Measurements from ENCODE around the gene CLOCK.

Gene CLOCK

GRCh38 chr4:55468724-55469123 is 78.0 kb downstream of the CLOCK start:
- TF ChIP-seq SIN3A (IDR thresholded peaks at IDR 0.05; ENCODE audit: borderline replicate concordance, insufficient read depth, low read length) = no peak
- no peak for TF ChIP-seq REST (IDR thresholded peaks at IDR 0.05; ENCODE audit: insufficient read depth in 1 of 2, low read depth in 2 of 2, low read length in 2 of 2)
- no peak for TF ChIP-seq POLR2AphosphoS5 (IDR thresholded peaks at IDR 0.05; ENCODE audit: low read depth, low read length)
- TF ChIP-seq FOXP2 (optimal IDR thresholded peaks at IDR 0.05; ENCODE audit: borderline replicate concordance, extremely low read depth, extremely low read length, insufficient read depth) = no peak
- TF ChIP-seq TAF1 (IDR thresholded peaks at IDR 0.05; ENCODE audit: borderline replicate concordance, insufficient read depth, low read length) = no peak

DNA sequence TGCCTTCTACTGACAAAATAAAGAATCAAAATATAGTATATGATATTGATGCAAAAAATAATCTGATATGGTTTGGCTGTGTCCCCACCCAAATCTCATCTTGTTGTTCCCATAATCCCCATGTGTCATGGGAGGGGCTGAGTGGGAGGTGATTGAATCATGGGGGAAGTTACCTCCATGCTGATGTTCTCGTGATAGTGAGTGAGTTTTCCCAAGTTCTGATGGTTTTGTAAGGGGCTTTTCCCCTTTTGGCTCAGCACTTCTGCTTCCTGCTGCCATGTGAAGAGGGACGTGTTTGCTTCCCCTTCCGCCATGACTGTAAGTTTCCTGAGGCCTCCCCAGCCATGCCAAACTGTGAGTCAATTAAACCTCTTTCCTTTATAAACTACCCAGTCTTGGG is 80.7 kb downstream of the CLOCK start:
- TF ChIP-seq SIN3A (IDR thresholded peaks at IDR 0.05; ENCODE audit: borderline replicate concordance, insufficient read depth, low read length) (no peak), REST (IDR thresholded peaks at IDR 0.05; ENCODE audit: insufficient read depth in 1 of 2, low read depth in 2 of 2, low read length in 2 of 2) (no peak), TAF1 (IDR thresholded peaks at IDR 0.05; ENCODE audit: borderline replicate concordance, insufficient read depth, low read length) (no peak), POLR2AphosphoS5 (IDR thresholded peaks at IDR 0.05; ENCODE audit: low read depth, low read length) (no peak), FOXP2 (optimal IDR thresholded peaks at IDR 0.05; ENCODE audit: borderline replicate concordance, extremely low read depth, extremely low read length, insufficient read depth) (no peak)

DNA sequence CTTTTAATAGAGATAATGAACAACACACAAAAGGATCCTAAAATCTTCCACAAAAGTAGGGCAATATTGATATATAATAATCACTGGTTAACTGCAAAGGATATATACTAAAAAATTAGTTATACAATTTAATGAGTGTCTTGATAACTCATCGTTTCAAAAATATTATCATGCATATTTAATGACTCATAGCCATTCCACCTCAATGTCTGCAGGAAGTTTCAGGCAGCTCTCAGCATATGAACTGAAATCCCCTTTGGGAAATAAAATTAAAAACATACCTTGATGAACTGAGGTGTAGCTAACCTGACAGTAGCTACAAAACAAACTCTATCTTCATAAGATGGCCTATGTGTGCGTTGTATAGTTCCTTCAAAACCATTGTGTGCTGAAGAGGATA is 88.1 kb downstream of the CLOCK start:
- TF ChIP-seq SIN3A (IDR thresholded peaks at IDR 0.05; ENCODE audit: borderline replicate concordance, insufficient read depth, low read length) (no peak), FOXP2 (optimal IDR thresholded peaks at IDR 0.05; ENCODE audit: borderline replicate concordance, extremely low read depth, extremely low read length, insufficient read depth) (no peak), POLR2AphosphoS5 (IDR thresholded peaks at IDR 0.05; ENCODE audit: low read depth, low read length) (no peak), TAF1 (IDR thresholded peaks at IDR 0.05; ENCODE audit: borderline replicate concordance, insufficient read depth, low read length) (no peak), REST (IDR thresholded peaks at IDR 0.05; ENCODE audit: insufficient read depth in 1 of 2, low read depth in 2 of 2, low read length in 2 of 2) (no peak)

GRCh38 chr4:55458164-55458563 is 88.5 kb downstream of the CLOCK start:
- TF ChIP-seq TAF1 (IDR thresholded peaks at IDR 0.05; ENCODE audit: borderline replicate concordance, insufficient read depth, low read length) (no peak), SIN3A (IDR thresholded peaks at IDR 0.05; ENCODE audit: borderline replicate concordance, insufficient read depth, low read length) (no peak), REST (IDR thresholded peaks at IDR 0.05; ENCODE audit: insufficient read depth in 1 of 2, low read depth in 2 of 2, low read length in 2 of 2) (no peak), POLR2AphosphoS5 (IDR thresholded peaks at IDR 0.05; ENCODE audit: low read depth, low read length) (no peak), FOXP2 (optimal IDR thresholded peaks at IDR 0.05; ENCODE audit: borderline replicate concordance, extremely low read depth, extremely low read length, insufficient read depth) (no peak)

DNA sequence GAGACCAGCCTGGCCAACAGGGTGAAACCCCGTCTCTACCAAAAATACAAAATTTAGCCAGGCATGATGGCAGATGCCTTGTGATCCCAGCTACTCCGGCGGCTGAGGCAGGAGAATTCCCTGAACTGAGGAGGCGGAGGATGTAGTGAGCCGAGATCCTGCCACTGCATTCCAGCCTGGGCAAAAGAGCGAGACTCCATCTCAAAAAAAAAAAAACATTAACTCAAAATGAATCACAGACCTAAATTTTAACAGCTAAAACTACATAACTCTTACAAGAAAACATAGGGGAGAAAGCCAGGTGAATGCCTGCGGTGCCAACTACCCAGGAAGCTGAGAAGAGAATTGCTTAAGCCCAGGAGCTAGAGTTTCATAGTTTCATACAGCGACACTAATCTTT is 96.1 kb downstream of the CLOCK start:
- no peak for TF ChIP-seq FOXP2 (optimal IDR thresholded peaks at IDR 0.05; ENCODE audit: borderline replicate concordance, extremely low read depth, extremely low read length, insufficient read depth)
- no peak for TF ChIP-seq SIN3A (IDR thresholded peaks at IDR 0.05; ENCODE audit: borderline replicate concordance, insufficient read depth, low read length)
- TF ChIP-seq POLR2AphosphoS5 (IDR thresholded peaks at IDR 0.05; ENCODE audit: low read depth, low read length) = no peak
- no peak for TF ChIP-seq REST (IDR thresholded peaks at IDR 0.05; ENCODE audit: insufficient read depth in 1 of 2, low read depth in 2 of 2, low read length in 2 of 2)
- TF ChIP-seq TAF1 (IDR thresholded peaks at IDR 0.05; ENCODE audit: borderline replicate concordance, insufficient read depth, low read length) = no peak

Measured in PFSK-1 (cell line).